CD4-positive, alpha-beta T cell treated with Interferon alpha-2 for 1 hour (primary cell): ENCODE data around the gene TRAF3IP3.

Experiments
- DNase-seq, 2 donors: peaks; one replicate each; pipeline ENCODE4 v3.0.0-alpha.2; 2020 to 2022

Gene TRAF3IP3

GRCh38 chr1:209738270-209738669, 17.6 kb upstream of the TRAF3IP3 start:
- no peak for DNase-seq

- DNase-seq = no peak
Measured at GRCh38 chr1:209741193-209741592, 14.7 kb upstream of the TRAF3IP3 start.

DNA sequence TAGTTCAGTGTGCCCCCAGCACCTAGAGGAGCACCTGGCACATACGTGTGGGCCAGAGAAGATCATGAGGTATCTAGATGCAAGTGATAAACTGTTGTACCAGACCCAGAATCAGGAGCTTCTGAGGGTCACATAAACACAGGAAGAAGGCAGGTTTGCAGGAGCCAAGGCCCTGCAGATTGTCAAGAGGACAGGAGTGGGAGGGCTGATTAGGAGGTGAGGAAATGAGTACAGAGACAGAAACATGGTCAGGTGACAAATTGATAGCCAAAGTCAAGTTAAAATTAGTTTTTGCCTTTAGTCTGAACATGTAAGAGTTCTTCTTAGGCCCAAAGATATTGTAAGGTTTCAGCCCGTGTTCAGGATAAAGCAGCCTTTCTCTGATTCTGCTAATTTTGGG, 14.0 kb upstream of the TRAF3IP3 start:
- DNase-seq = no peak

DNA sequence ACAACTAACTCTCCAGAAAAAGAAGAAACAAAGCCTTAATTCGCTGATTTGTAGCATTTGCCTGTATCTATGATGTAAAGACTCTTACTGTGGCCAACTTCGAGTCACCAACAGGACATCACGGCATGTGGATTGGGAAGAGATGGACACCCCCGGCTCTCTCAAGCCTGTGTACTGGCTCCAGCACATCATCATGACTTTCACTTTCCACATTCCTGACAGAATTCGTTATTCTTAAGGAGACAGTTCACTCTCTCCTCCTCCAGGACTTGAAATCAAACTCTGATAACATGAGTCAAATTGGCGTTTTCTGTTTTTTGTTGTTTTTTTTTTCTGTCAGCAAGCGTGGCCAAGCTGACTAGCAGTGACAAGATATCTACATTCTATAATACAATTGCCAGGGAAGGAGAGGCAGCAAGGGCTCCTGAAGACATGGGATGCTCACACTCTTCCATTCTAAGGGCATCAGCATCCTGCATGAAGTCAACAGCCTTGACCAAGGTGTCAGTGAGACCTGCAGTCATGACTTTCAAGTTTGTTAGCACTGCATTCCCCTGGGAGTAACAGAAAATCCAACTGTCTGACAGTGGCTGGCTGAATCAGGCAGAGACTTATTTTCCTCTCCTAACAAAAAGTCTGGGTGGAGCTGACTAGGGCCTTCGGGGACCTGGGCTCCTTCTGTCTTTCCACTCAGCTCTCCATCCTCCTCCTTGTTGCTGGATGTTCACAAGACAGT, 13.3 kb upstream of the TRAF3IP3 start:
- no peak for DNase-seq

DNA sequence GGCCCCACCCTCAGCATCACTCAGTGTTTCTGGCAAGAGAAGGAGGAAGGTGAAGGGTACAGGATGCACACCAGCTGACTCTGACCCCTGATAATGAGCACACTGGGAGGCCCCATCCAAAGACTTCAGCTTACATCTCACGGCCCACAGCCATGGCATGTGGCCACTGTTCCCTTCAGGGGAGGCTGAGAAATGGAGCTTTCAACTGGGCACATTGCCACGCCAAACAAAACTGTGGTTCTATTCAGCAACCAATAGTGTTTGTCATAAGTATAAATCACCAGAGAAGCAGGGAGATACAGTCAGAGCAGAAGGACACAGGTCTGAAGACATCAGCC, 12.7 kb upstream of the TRAF3IP3 start:
- DNase-seq = no peak

DNA sequence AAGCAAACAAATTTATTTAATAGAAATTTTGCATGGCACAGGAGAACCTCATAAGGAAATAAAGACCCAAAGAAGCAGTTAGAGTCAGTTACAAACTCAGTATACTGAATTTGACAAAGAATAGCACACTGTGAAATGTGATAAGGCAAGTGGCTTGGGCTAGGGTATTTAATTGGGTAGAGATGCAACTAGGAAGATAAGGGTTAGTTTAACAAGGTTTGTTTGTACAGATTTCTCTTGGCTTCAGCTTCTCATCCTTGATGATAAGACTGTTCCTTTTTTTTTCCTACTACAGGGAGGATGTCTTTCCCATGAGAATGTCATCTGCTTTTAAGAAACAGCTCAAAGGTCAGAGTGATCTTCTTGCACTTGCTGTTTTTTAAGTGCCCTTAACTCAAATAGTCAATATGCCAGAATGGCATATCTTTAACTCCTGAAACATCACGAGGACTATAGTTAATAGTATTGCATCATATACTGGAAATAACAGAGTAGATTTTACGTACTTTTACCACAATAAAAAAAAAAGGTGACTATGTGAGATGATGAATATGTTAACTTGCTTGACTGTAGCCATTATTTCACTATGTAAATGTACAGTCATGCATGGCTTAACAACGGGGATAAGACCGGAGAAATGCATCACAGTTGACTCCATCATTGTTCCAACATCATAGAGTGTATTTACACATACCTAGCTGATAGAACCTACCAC, 9.2 kb upstream of the TRAF3IP3 start:
- no peak for DNase-seq

DNA sequence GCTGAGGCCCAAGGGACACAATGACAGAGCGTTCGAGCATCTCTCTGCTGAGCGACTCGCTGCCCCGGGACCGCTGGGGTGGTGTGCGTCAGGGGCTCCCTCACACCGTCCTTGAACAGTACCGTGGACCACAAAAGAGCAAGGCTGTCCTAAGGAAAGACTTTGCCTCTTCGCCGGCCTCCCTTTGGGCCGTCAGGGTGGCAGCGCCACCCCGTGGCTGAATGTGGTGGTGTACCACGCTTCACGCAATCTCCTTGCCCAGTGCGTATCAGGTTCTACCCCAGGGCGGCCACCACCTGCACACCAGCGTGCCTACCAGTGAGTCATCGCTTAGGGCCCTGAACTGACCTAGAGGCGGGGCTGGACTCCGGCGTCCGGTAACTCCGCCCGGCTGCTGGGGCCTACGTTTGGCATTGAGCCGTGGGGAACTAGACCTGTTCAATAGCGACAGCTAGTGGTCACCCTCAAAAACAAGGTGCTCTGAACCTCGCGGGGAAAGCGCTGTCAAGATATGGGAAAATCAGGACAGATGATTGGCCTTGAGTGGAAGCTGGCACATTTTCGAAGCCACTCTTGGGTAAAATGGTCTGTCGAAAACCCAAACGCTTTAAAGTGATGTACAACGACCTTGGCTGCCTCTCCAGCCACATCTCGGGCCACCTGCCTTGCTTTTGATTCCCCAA, 8.1 kb upstream of the TRAF3IP3 start:
- peak; percentile 92 for DNase-seq

DNA sequence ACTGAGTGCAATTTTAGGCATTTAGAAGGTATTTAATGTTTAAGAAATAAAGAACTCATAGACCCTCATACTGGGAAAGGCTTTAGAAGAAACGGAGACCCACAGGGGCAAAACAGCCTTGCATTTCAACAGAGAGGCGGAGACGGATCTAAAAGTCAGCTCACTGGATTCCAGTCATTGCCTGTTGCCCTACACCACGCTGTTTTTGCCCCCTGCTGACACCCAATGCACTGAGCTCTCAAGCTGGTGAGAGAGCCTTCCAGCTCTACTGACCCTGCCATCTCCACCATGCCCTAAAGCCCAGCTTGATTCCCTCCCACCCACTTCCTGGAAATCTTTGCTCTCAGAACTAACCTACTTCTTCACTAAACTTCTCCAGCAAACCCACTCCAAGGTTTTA, 7.2 kb upstream of the TRAF3IP3 start:
- DNase-seq = no peak

GRCh38 chr1:209749205-209749604, 6.6 kb upstream of the TRAF3IP3 start:
- DNase-seq = no peak

- DNase-seq = no peak
Measured at GRCh38 chr1:209749670-209750323, 6.1 kb upstream of the TRAF3IP3 start.

GRCh38 chr1:209751627-209752231, 4.1 kb upstream of the TRAF3IP3 start:
- peak in 1 of 2 donors; percentile 52 for DNase-seq

- DNase-seq = no peak
Measured at GRCh38 chr1:209752890-209753289, 3.0 kb upstream of the TRAF3IP3 start.

GRCh38 chr1:209755256-209755655, 597 bp upstream of the TRAF3IP3 start:
- no peak for DNase-seq

- DNase-seq = peak; percentile 50 to 53
Measured at GRCh38 chr1:209756615-209757445, 977 bp downstream of the TRAF3IP3 start.

- no peak for DNase-seq
Measured at GRCh38 chr1:209758400-209758799, 2.5 kb downstream of the TRAF3IP3 start.

DNA sequence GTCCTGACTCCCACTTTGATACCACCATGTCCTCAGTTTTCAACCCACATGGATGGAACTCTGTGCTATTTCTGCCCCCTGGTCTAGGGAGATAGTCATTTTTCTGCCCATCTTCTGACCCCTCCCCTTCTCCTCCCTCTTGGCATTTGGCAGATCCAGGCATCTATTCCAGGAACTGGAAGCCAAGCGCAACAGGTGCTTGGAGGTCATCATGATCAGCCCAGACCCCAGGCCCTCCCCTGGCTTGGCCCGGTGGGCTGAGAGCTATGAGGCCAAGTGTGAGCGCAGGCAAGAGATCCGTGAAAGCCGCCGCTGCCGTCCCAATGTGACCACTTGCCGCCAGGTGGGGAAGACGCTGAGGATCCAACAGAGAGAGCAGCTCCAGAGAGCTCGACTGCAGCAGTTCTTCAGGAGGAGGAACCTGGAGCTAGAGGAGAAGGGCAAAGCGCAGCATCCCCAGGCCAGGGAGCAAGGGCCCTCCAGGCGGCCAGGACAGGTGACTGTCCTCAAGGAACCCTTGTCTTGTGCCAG, 4.0 kb downstream of the TRAF3IP3 start:
- no peak for DNase-seq

GRCh38 chr1:209761011-209761635, 5.3 kb downstream of the TRAF3IP3 start:
- DNase-seq = no peak

- peak in 1 of 2 donors; percentile 23 for DNase-seq
Measured at GRCh38 chr1:209766051-209766450, 10.2 kb downstream of the TRAF3IP3 start.

- DNase-seq = no peak
Measured at GRCh38 chr1:209767096-209767495, 11.2 kb downstream of the TRAF3IP3 start.

DNA sequence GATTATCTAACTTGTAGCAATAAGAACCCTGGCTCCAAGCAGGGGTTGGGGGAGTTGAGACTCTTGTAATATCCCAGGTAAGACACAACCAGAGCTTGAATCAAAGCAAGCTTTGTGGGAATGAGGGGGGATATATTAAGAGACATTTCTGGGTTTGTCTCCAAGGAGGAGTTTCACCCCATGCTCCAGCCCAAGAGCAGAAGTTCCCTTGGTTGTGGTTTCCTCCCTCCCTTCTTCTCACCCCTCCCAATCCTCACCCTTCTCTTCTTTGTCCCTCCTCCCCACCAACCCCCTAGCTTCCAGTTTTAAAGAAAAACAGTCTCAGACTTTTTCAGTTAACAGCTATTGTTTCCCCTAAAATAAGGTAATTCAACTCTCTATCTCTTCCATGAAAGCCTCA, 11.9 kb downstream of the TRAF3IP3 start:
- DNase-seq = peak in 1 of 2 donors; percentile 30

GRCh38 chr1:209768354-209768774, 12.5 kb downstream of the TRAF3IP3 start:
- peak; percentile 79 to 86 for DNase-seq
